HFF-Myc (cell line): ENCODE data around the gene OLFM3.

Source experiments
- DNase-seq: peaks from one replicate; pipeline ENCODE4 v3.0.0-alpha.2; 2011; ENCODE audit warnings: low read depth; ENCODE audit errors: extremely low read depth
- H3K4me3 ChIP-seq: replicated peaks from 2 replicates; pipeline ENCODE4 v1.5.1; 2011; ENCODE audit warnings: low read depth, mild to moderate bottlenecking, control low read depth, low read length
- TF ChIP-seq, protein P1 (sequence below): IDR thresholded peaks from 2 replicates; pipeline ENCODE4 v1.5.1; 2012; ENCODE audit warnings: mild to moderate bottlenecking, low read depth, low read length, control low read depth; ENCODE audit errors: missing control alignments

The OLFM3 gene

GRCh38 chr1:101816262-101816661 is 180.5 kb downstream of the OLFM3 start:
- H3K4me3 ChIP-seq = no peak overlapping the region
- TF ChIP-seq, protein P1, sequence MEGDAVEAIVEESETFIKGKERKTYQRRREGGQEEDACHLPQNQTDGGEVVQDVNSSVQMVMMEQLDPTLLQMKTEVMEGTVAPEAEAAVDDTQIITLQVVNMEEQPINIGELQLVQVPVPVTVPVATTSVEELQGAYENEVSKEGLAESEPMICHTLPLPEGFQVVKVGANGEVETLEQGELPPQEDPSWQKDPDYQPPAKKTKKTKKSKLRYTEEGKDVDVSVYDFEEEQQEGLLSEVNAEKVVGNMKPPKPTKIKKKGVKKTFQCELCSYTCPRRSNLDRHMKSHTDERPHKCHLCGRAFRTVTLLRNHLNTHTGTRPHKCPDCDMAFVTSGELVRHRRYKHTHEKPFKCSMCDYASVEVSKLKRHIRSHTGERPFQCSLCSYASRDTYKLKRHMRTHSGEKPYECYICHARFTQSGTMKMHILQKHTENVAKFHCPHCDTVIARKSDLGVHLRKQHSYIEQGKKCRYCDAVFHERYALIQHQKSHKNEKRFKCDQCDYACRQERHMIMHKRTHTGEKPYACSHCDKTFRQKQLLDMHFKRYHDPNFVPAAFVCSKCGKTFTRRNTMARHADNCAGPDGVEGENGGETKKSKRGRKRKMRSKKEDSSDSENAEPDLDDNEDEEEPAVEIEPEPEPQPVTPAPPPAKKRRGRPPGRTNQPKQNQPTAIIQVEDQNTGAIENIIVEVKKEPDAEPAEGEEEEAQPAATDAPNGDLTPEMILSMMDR = no peak
- DNase-seq = no peak

GRCh38 chr1:101798417-101798816 is 198.3 kb downstream of the OLFM3 start:
- no peak for DNase-seq
- no peak overlapping the region for H3K4me3 ChIP-seq
- TF ChIP-seq, protein P1 = no peak

GRCh38 chr1:101797722-101798121 is 199.0 kb downstream of the OLFM3 start:
- TF ChIP-seq, protein P1 = no peak
- no peak overlapping the region for H3K4me3 ChIP-seq
- DNase-seq = no peak

DNA sequence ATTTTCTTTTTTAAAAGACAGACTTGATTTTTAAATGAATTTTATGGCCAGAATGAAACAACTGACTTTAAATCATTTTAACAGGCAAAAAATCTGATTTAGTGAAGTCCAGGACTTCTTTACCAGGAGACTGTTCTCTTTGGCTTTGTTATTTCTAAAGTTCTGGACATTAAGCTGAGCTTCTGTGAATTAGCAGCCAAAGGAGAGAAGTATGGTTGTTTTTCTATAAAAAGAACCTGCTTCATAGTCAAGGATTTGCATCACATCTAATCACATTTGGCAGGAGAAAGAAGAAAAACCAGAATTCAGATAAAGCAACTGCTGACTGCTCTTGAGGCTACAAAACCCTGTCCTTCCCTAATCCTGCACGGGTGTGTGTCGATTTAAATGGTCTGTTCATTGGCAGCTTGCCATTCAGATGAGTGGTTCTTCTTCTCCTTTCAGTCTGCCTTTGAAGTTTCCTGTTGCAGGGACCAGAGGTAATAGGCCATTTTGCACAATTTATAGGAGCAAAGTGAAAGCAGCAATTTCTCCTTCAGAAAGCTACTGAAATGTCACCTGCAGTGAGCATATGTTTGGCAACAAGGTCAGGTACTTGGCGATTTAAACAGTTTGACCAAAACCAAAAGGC is 215.4 kb downstream of the OLFM3 start:
- H3K4me3 ChIP-seq = no peak overlapping the region
- DNase-seq = no peak
- TF ChIP-seq, protein P1 = no peak

DNA sequence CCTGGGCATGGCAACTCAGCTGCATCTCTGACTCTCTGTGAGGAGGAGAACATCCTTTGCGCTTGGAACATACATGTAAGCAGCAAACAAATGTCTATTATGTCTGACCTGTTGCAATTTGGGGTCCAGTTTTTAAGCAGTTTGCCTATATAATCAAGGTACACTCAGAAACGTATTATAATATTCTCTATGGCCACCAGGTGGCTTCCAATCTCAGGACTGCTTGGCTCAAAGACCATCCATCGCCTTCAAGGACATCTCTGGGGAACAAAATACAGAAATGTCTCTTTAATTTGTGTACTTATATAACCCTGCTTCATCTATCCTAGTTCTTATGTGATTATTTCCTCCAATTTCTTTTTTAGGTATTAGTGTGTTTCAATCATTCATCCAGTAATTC is 227.2 kb downstream of the OLFM3 start:
- DNase-seq = no peak
- TF ChIP-seq, protein P1 = no peak
- no peak overlapping the region for H3K4me3 ChIP-seq

DNA sequence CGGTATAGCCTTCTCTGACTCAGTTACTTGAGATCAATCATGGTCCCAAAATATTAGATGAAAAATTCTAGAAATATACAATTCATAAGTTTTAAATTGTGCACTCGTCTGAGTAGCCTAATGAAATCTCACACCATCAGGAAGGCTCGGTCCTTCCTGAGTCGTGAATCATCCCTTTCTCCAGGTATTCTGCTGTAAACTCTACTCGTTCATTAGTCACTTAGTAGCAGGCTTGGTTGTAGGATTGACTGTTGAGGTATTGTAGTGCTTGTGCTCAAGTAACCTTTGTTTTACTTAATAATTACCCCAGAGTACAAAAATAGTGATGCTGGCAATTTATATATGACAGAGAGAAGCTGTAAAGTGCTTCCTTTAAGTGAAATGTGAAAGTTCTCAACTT is 238.7 kb downstream of the OLFM3 start:
- DNase-seq = no peak

GRCh38 chr1:101756411-101756810 is 240.3 kb downstream of the OLFM3 start:
- DNase-seq = no peak
- TF ChIP-seq, protein P1 = no peak

More for the DNA sequence above, 238.7 kb downstream of the OLFM3 start:
- TF ChIP-seq, protein P1 = no peak
- H3K4me3 ChIP-seq = no peak overlapping the region

More at GRCh38 chr1:101756411-101756810, 240.3 kb downstream of the OLFM3 start:
- no peak overlapping the region for H3K4me3 ChIP-seq
